Naive thymus-derived CD8-positive, alpha-beta T cell (primary cell): ENCODE results near the gene ELL2. TPM values are rescaled to one million over a fixed set of nuclear protein-coding genes. Genes with fewer than 3 reads are reported as not detected.
A peak's percentile ranks its signal among the peaks of the same experiment; 100 is the strongest.

ENCODE experiments used
- ATAC-seq, 2 donors: fragments of 150-1000 bp; cut with Tn5 transposase in 1 of 2; sonication (Bioruptor Pico), chemical (Tn5 transposase) in 1 of 2; 1 replicate in 1 of 2; 2 replicates in 1 of 2; pipeline ENCODE4 v1.10.0; 2021; ENCODE audit warnings: mild to moderate bottlenecking in 2 of 2, moderate library complexity in 2 of 2
- POLR2A ChIA-PET: fragments of 350-600 bp; sonication (Branson Sonifier 250); formaldehyde crosslinking; loops from one replicate; lab custom pipeline; 2021; ENCODE audit warnings: antibody characterized with exemption; lab: Charles Lee
- DNase-seq, 10 donors: peaks; one replicate each; pipeline versions ENCODE4 v3.0.0 to v3.0.0-alpha.2; 2020 to 2022
- H3K27ac Mint-ChIP-seq, 10 donors: one replicate each; pipeline ENCODE4 v1.8.0; 2020 to 2022; ENCODE audit warnings: mild to moderate bottlenecking in 10 of 10, mixed read lengths in 10 of 10, moderate library complexity in 4 of 10, inconsistent platforms in 1 of 10
- H3K27me3 Mint-ChIP-seq, 5 donors: one replicate each; pipeline ENCODE4 v1.8.0; 2021 to 2022; ENCODE audit warnings: mixed read lengths in 5 of 5
- H3K36me3 Mint-ChIP-seq, 3 donors: one replicate each; pipeline ENCODE4 v1.8.0; 2020 to 2022; ENCODE audit warnings: mixed read lengths in 3 of 3, mild to moderate bottlenecking in 2 of 3, inconsistent platforms in 1 of 3
- H3K4me1 Mint-ChIP-seq, 4 donors: one replicate each; pipeline ENCODE4 v1.8.0; 2021 to 2022; ENCODE audit warnings: mixed read lengths in 4 of 4
- H3K4me3 Mint-ChIP-seq, 10 donors: one replicate each; pipeline ENCODE4 v1.8.0; 2020 to 2022; ENCODE audit warnings: mild to moderate bottlenecking in 10 of 10, mixed read lengths in 10 of 10, moderate library complexity in 6 of 10, inconsistent platforms in 1 of 10
- H3K9me3 Mint-ChIP-seq, 9 donors: one replicate each; pipeline ENCODE4 v1.8.0; 2020 to 2022; ENCODE audit warnings: mixed read lengths in 9 of 9, mild to moderate bottlenecking in 3 of 9, inconsistent platforms in 1 of 9, moderate library complexity in 1 of 9
- polyA plus RNA-seq, 3 donors: library from polyadenylated mRNA; unstranded; fragments of 300-500 nt; fragmentation: Illumina TruSeq; gene quantifications; one replicate each; pipeline ENCODE4 v1.2.3, GENCODE V29; 2021
- total RNA-seq, 8 experiments: library from RNA in 2 of 8; stranded (reverse) in 2 of 8; gene quantifications; one replicate each; pipeline ENCODE4 v1.2.3 and lab custom pipeline; 2021 to 2026

The ELL2 gene
- total and polyA plus RNA-seq, 5 experiments from 2014 or later: 1.8 to 13.8 (median 3.1) TPM

DNA sequence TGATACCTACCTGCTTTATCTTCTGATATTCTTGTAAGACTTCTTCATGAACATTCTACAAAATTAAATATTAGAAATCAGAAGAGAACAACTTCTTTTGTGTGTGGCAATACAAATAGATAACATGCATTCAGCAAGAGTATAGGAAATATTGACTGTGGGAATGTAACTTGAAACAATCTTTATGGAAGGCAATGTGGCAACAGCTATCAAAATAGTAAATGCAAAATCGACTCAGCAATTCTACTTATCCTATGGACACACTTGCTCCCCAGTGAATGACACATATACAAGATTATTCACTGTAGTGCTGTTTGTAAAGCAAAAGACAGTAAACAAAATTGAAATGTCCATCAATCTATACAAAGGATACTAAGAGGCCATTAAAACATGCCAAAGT is 72.6 kb downstream of the ELL2 start:
- no peak for ATAC-seq
- H3K36me3 Mint-ChIP-seq: peaks cover 0 to 16% (median 14%) of the 10 kb centered on the region in 3 donors
- H3K4me3 Mint-ChIP-seq: no peak overlapping the region
- H3K27me3 Mint-ChIP-seq: no peaks in the 10 kb centered on the region
- no peaks in the 10 kb centered on the region for H3K9me3 Mint-ChIP-seq
- POLR2A ChIA-PET: no interaction called here
- H3K4me1 Mint-ChIP-seq: no peaks in the 10 kb centered on the region
- no peak overlapping the region for H3K27ac Mint-ChIP-seq
- DNase-seq: no peak

DNA sequence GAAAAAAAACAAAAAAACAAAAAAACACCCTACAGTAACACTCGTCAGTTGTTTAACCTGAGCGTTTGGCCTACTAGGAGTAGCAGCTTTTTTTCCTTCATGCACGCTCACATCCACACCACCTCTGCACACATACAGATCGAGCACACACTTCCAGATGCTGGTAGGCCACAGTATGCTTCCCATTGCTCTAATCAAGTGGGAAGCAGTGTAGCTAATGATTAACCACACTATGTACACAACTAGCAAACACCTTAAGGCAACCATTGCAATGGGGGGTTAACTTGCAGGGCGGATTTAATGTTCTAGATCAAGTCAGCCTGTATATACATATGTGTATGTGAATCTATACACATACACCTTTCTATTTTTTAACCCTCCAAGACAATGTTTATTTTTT is 73.7 kb downstream of the ELL2 start:
- ATAC-seq: no peak
- Mint-ChIP-seq H3K4me3 (no peak overlapping the region), H3K27ac (peak overlapping the region in 1 of 10 donors; percentile 5), H3K9me3 (no peaks in the 10 kb centered on the region), H3K4me1 (peaks cover 0 to 6% (median 0%) of the 10 kb centered on the region in 4 donors), H3K27me3 (no peaks in the 10 kb centered on the region), H3K36me3 (peaks cover 0 to 14% (median 14%) of the 10 kb centered on the region in 3 donors)
- POLR2A ChIA-PET: no interaction called here
- no peak for DNase-seq

DNA sequence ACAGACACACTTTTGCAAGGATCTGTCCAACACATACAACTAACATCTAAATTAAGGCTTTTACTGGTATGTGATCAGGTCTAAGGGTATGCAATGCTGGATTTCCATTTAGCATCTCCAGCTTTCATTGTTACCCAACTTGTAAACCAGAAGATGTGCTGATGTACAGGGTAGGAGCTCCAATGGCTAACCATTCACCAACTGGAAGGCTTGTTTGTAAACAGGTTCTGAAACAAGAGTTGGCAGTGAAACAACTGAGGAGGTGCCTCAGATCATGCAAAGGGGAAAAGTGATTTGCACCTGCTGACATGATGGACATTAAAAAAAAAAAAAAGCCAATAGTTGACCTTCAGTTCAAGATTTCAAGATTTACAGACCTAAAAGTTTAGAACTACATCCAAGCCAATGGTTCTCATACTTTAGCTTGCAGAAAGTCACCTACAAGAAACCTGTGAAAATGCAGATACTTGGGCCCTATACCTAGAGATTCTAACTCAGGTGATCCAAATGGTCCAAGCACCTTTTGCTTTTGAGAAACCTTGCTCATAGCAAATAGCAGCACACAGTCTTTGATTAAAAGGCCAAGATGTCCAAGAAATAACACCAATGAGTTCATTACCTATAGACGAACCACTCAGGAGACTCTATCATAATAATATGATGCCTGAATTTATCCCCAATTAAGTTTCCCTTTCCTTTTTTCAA is 75.2 kb downstream of the ELL2 start:
- Mint-ChIP-seq H3K27me3 (no peaks in the 10 kb centered on the region), H3K4me3 (no peak overlapping the region), H3K9me3 (no peaks in the 10 kb centered on the region), H3K27ac (no peak overlapping the region), H3K36me3 (peaks cover 0 to 14% (median 13%) of the 10 kb centered on the region in 3 donors), H3K4me1 (peaks cover 0 to 6% (median 0%) of the 10 kb centered on the region in 4 donors)
- DNase-seq: no peak
- ATAC-seq: no peak
- POLR2A ChIA-PET: interaction anchor here (0.7 kb wide), 1 partner anchor 14 kb away, joined by 4 read pairs; no protein-coding TSS in a partner anchor

DNA sequence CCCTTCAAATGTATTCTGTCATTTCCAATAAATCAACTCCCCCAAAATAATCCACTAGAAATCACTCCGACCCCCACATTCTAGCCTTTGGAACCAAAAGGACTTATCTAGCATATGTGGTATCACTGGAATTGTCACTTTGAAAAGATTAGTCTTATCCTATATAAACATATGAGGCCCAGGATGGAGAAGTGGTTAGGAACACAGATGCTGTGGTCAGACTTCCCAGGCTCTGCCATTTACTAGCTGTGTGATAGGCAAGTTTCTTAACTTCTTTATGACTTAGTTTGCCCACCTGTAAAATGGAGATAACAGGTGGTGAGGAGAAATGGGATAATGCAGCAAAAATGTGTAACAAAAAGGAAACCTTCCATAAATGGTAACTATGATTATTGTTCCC is 77.1 kb downstream of the ELL2 start:
- no peak overlapping the region for H3K27ac Mint-ChIP-seq
- no peaks in the 10 kb centered on the region for H3K27me3 Mint-ChIP-seq
- H3K4me3 Mint-ChIP-seq: no peak overlapping the region
- DNase-seq: no peak
- H3K4me1 Mint-ChIP-seq: peaks cover 0 to 6% (median 0%) of the 10 kb centered on the region in 4 donors
- no peaks in the 10 kb centered on the region for H3K9me3 Mint-ChIP-seq
- no peak for ATAC-seq
- H3K36me3 Mint-ChIP-seq: peaks cover 0 to 8% (median 5%) of the 10 kb centered on the region in 3 donors
- POLR2A ChIA-PET: no interaction called here

DNA sequence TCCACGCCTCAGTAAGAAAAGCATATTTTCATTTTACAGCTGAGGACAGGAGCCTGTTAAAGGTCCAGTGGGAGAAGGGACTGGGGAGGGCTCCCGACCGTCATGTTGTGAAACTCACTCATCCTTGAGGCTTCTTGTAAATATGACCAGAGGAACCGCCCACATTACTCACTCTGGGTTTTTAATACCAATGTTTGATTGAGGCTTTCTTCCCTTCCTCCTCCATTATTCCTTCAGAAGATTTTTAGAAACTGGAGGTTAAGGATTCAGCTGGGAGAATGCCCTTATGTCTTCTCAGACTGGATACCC is 77.7 kb downstream of the ELL2 start:
- Mint-ChIP-seq H3K4me1 (peaks cover 0 to 6% (median 0%) of the 10 kb centered on the region in 4 donors), H3K27me3 (no peaks in the 10 kb centered on the region), H3K9me3 (no peaks in the 10 kb centered on the region), H3K36me3 (peaks cover 0 to 6% (median 2%) of the 10 kb centered on the region in 3 donors), H3K4me3 (no peak overlapping the region), H3K27ac (no peak overlapping the region)
- POLR2A ChIA-PET: no interaction called here
- DNase-seq (no peak), ATAC-seq (no peak)

DNA sequence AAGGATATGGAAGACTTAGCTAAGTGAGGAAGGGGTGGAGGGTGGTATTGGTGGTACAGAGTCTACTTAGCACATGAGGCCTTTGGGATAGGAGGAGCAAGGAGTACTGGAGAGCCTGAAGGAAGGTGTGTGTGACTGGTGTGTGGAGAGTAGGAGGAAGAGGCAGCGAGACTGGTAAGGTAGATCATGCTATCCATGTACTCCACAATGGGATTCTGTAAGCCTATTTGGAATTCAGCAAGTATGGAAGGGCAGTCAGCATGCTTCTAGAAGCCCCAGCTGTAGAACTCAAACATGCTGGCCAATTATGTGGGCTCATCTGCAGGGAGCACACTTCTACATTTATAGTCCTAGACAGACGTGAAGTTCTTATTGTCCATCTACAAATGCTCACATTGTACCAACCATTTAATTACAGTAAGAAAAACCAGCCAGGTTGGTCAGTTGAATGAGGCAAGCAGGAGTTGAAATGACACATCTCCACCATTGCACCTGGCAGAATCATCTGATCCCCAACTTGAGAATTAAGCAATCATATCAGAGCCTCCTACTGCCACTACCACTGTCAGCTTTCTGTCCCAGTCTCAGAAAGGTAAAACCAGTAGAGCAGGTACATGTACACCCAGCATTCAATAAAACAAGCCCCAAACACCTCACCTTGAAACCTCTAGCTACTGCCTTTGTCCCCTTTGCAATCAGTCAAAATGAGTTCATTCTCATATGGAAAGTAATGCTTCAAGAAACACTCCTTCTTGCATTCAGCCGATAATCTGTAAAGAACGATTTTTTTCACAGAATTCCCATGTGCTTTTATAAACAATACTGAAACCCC is 78.2 kb downstream of the ELL2 start:
- peaks cover 0 to 3% (median 0%) of the 10 kb centered on the region in 5 donors for H3K27me3 Mint-ChIP-seq
- H3K4me1 Mint-ChIP-seq: peaks cover 0 to 6% (median 0%) of the 10 kb centered on the region in 4 donors
- ATAC-seq (no peak), DNase-seq (no peak)
- no peaks in the 10 kb centered on the region for H3K9me3 Mint-ChIP-seq
- H3K36me3 Mint-ChIP-seq: peaks cover 0 to 2% (median under 1%) of the 10 kb centered on the region in 3 donors
- H3K27ac Mint-ChIP-seq: no peak overlapping the region
- POLR2A ChIA-PET: no interaction called here
- H3K4me3 Mint-ChIP-seq: no peak overlapping the region

DNA sequence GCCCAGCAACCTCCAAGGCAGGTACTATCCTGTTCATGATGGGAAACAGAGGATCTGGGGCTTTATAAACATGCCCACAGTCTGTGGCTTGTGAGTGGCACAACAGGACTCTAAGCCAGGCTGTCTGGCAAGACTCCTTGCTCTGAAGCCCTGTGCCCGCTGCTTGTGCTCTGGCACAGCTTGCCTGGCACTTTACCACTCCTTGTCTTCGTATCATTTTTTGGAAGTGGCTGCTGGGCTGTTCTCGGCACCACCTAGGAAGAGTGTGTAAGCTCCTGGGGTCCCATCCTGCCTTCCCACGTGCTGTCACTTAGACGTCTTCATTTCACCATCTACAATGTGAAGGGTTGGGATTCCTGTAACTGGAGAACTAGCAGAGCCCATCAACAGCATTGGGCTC is 79.8 kb downstream of the ELL2 start:
- no peaks in the 10 kb centered on the region for H3K9me3 Mint-ChIP-seq
- ATAC-seq: no peak
- H3K27me3 Mint-ChIP-seq: peaks cover 0 to 7% (median 0%) of the 10 kb centered on the region in 5 donors
- no peaks in the 10 kb centered on the region for H3K36me3 Mint-ChIP-seq
- H3K4me3 Mint-ChIP-seq: no peak overlapping the region
- no peak overlapping the region for H3K27ac Mint-ChIP-seq
- no peak for DNase-seq
- POLR2A ChIA-PET: no interaction called here
- H3K4me1 Mint-ChIP-seq: peaks cover 0 to 6% (median 0%) of the 10 kb centered on the region in 4 donors

DNA sequence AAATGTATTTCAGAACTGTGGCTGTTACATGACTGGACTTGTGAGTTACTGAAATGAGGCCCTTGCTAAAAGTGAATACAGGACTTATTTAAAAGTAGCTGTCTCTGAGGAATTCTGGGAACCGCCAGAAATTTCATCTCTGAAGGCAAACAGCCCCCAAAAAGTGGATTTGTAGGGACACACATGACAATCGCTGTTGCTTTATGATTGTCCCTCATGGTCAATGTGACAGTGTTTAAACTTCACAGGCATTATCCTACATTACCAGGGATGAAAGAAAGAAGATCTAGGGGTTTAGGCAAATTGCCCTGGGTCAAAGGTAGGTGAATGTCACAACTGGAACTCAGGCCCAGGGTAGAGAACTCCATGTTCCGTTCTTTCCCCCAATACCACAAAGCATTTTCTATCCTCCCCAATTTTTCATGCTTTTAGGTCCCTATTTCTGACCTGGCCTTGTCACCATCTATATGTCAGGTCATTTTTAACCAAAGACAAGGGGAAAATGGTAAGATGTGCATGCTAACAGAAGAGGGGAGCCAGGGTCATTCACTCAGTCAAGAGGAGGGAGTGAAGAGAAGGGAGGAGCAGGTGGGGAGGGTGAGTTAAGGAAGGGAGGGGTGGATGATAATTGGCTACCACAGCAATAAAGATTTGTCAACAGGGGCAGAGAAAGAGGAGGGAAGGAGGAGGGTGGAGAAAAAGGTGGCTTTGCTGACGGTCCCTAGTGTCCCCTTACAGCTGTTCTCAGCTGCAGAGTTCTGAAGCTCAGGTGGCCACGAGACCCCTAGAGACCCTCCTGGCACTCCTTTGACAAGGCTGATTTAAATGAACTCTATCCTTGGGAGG is 81.3 kb downstream of the ELL2 start:
- Mint-ChIP-seq H3K4me1 (peaks cover 0 to 6% (median 0%) of the 10 kb centered on the region in 4 donors), H3K36me3 (no peaks in the 10 kb centered on the region), H3K9me3 (no peaks in the 10 kb centered on the region), H3K27me3 (peaks cover 0 to 7% (median 0%) of the 10 kb centered on the region in 5 donors), H3K4me3 (no peak overlapping the region), H3K27ac (no peak overlapping the region)
- DNase-seq (no peak), ATAC-seq (no peak)
- POLR2A ChIA-PET: no interaction called here

DNA sequence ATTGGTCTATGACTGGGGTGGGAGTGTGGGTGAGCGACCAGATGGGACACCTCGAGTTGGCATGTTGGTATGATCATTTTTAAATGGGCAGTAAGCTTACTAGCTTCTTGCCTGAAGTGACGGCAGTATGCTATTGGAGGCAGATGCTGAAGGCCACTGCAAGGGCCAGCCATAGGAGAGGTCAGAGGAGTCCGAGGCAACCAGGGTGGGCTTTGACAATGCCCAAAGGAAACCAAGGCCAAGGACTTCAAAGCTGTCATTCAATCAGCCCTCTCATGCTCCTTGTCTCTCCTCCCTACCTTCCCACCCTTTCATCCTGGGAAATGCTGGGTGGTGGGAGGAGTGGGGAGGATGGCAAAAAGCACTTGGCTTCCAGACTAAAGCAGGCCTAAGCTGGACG is 82.0 kb downstream of the ELL2 start:
- H3K9me3 Mint-ChIP-seq: no peaks in the 10 kb centered on the region
- H3K27me3 Mint-ChIP-seq: peaks cover 0 to 7% (median 0%) of the 10 kb centered on the region in 5 donors
- no peaks in the 10 kb centered on the region for H3K36me3 Mint-ChIP-seq
- POLR2A ChIA-PET: no interaction called here
- no peak overlapping the region for H3K27ac Mint-ChIP-seq
- H3K4me1 Mint-ChIP-seq: peaks cover 0 to 6% (median 0%) of the 10 kb centered on the region in 4 donors
- H3K4me3 Mint-ChIP-seq: no peak overlapping the region
- DNase-seq (no peak), ATAC-seq (no peak)

DNA sequence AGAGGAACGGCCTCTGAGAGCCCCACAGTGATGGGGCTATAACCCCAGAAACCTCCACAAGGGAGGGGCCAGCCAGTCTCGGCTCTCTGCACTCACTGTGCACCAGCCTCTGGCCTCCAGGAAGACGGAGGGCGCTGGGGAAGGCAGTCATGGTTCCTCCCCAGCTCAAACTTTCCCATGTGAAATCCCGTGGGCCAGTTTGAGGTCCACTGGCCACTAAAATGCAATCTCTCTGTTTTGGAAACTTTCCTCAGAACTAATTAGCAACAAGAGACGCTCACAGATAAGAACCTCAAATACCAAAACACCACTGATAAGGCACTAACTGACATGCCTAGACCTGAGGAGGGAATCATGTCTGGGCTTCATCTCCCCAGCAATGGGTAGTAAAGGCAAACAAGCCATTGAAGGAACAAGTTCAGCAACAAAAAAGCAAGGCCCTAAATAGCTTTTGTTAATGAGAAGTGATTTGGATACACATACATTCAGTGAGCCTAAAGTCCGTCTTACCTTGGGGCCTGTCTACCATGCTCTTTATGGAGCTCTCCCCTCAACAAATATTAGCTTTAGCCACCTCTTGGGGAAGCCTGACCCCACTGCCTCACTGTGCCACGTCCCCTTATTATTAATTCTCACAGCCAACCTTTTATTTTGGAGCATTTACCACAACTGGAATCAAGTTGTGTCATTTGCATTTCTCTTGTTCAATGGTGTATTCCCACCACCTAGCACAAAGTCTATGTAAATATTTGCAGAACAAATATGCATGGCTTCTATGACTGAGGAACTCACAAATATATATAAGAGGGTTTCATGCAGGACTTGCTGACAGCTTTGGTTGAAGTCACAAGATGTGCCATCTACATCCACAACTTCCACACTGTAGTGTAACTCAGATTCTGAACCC is 83.0 kb downstream of the ELL2 start:
- no peak overlapping the region for H3K4me3 Mint-ChIP-seq
- no peaks in the 10 kb centered on the region for H3K36me3 Mint-ChIP-seq
- H3K27me3 Mint-ChIP-seq: peaks cover 0 to 7% (median 0%) of the 10 kb centered on the region in 5 donors
- DNase-seq: no peak
- peaks cover 0 to 3% (median 0%) of the 10 kb centered on the region in 4 donors for H3K4me1 Mint-ChIP-seq
- H3K9me3 Mint-ChIP-seq: no peaks in the 10 kb centered on the region
- POLR2A ChIA-PET: no interaction called here
- ATAC-seq: no peak
- no peak overlapping the region for H3K27ac Mint-ChIP-seq

DNA sequence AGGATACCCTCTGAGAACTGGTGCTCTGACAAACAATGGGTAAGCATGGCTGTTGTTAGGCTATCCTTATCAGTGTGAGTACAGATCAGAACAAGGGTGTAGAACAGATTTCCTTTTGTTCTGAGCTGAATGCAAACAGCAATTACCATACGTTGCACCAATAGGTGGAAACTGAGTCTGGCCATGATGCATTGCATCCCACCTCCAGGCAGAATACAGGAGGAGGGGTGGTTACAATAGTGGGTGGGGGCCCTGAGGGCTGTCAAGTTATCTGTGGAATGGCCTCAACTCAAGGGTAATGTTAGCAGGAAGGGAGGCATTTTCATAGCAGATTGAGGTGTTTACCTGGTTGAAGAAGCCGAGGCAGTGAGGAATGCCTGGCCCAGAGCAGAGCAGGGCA is 84.9 kb downstream of the ELL2 start:
- ATAC-seq: no peak
- no peaks in the 10 kb centered on the region for H3K36me3 Mint-ChIP-seq

DNA sequence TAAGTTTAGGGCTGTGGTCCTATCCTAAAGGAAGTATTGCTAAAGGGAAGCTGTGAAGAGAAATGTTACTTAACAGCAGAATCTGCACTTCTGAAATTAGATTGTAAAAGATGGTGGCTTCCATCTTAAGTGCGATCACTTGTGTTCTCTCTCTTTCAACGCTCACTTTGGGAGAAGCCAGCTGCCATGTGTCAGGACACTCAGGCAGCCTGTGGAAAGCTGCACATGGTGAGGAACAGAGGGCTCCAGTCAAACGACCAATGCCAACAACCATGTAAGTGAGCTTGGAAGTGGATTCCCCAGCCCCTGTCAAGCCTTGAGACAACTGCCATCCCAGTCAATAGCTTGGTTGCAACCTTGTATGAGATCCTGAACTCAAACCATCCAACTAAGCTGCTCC is 87.4 kb downstream of the ELL2 start:
- Mint-ChIP-seq H3K27me3 (peaks cover 0 to 7% (median 0%) of the 10 kb centered on the region in 5 donors), H3K4me3 (no peak overlapping the region), H3K9me3 (no peaks in the 10 kb centered on the region), H3K36me3 (no peaks in the 10 kb centered on the region), H3K4me1 (peaks cover 11 to 29% (median 22%) of the 10 kb centered on the region in 4 donors), H3K27ac (no peak overlapping the region)
- POLR2A ChIA-PET: no interaction called here
- DNase-seq: no peak
- no peak for ATAC-seq

More for the DNA sequence above, 84.9 kb downstream of the ELL2 start:
- Mint-ChIP-seq H3K9me3 (no peaks in the 10 kb centered on the region), H3K4me1 (peaks cover 0 to 10% (median 2%) of the 10 kb centered on the region in 4 donors), H3K27ac (peak overlapping the region in 2 of 10 donors; percentile 5 to 51), H3K4me3 (no peak overlapping the region), H3K27me3 (peaks cover 0 to 7% (median 0%) of the 10 kb centered on the region in 5 donors)
- POLR2A ChIA-PET: no interaction called here
- no peak for DNase-seq
